ENCODE data around the gene TOM1. TPM values are rescaled to one million over a fixed set of nuclear protein-coding genes. Genes with fewer than 3 reads are reported as not detected.

The TOM1 gene
- total RNA-seq, 1 experiment from 2014 or later: 22.3 TPM

GRCh38 chr22:35377735-35378134, 78.0 kb downstream of the TOM1 start:
- Mint-ChIP-seq H3K4me1 (peaks cover 60 to 69% of the 10 kb centered on the region in 2 experiments), H3K27me3 (ENCODE audit: low read depth) (peaks cover 1% of the 10 kb centered on the region; the same call in 1 of the 2 replicates), H3K36me3 (ENCODE audit: insufficient read depth in 1 of 3, low read depth in 3 of 3) (no peaks in the 10 kb centered on the region), H3K4me3 (no peak overlapping the region), H3K27ac (peak overlapping the region; percentile 94 to 99 (median 96)), H3K9me3 (no peaks in the 10 kb centered on the region; a peak in 1 of 5 replicates)
- no peak overlapping the region for H3K4ac ChIP-seq (ENCODE audit: low read depth, low read length)
- peaks cover 9% of the 10 kb centered on the region; the same call in 1 of the 2 replicates for H3K4me1 ChIP-seq (ENCODE audit: insufficient read depth, low read length)
- no peaks in the 10 kb centered on the region for H4K20me1 ChIP-seq (ENCODE audit: control insufficient read depth, insufficient read depth, insufficient read length)
- no peak overlapping the region for H2BK15ac ChIP-seq (ENCODE audit: low read depth, low read length)
- H3K56ac ChIP-seq (ENCODE audit: insufficient read length, low read depth, low read length): no peak overlapping the region
- no peaks in the 10 kb centered on the region for H3K79me2 ChIP-seq (ENCODE audit: insufficient read depth, low read length)
- no peak overlapping the region for H2AFZ ChIP-seq (ENCODE audit: low read length)
- no peak overlapping the region for H2AK5ac ChIP-seq (ENCODE audit: insufficient read length, low read length)
- H3K4me2 ChIP-seq (ENCODE audit: insufficient read depth, insufficient read length, low read length): no peak overlapping the region
- no peak overlapping the region for H2BK20ac ChIP-seq (ENCODE audit: low read depth, low read length, poor library complexity, severe bottlenecking)
- WGBS (ENCODE audit: extremely low coverage, insufficient read length, low lambda C conversion rate): no CpG with 5 or more reads among the region's 3 CpGs
- H3K27ac ChIP-seq (ENCODE audit: insufficient read length, low read depth, low read length): peak overlapping the region; percentile 96
- H3K18ac ChIP-seq (ENCODE audit: insufficient read length, low read depth, low read length): peak overlapping the region; percentile 16
- TF ChIP-seq CTCF (conservative IDR thresholded peaks at IDR 0.05): no peak
- peaks cover 7% of the 10 kb centered on the region for H3K23me2 ChIP-seq (ENCODE audit: insufficient read length, low read depth, low read length, poor library complexity, severe bottlenecking)
- peak; percentile 58 for DNase-seq
- no peak overlapping the region for H4K8ac ChIP-seq (replicated peaks; ENCODE audit: insufficient read length, low read depth, low read length)
- peak overlapping the region; percentile 31; the same call in 1 of the 2 replicates for H3K14ac ChIP-seq (ENCODE audit: insufficient read depth, low read length)
- H2BK12ac ChIP-seq (ENCODE audit: insufficient read length, low read depth, low read length): no peak overlapping the region
- no peak overlapping the region for H4K5ac ChIP-seq (ENCODE audit: insufficient read length, low read depth, low read length)
- no peaks in the 10 kb centered on the region for H3K9me3 ChIP-seq (ENCODE audit: control insufficient read depth, low read depth, low read length)
- no peak overlapping the region for H3K23ac ChIP-seq (ENCODE audit: insufficient read length, low read depth, low read length)
- H3T11ph ChIP-seq (ENCODE audit: low read length): no peak overlapping the region
- H2BK5ac ChIP-seq (ENCODE audit: insufficient read length, low read length): no peak overlapping the region
- no peaks in the 10 kb centered on the region for H3K79me1 ChIP-seq (ENCODE audit: insufficient read depth, low read depth, low read length, poor library complexity, severe bottlenecking)
- no peak overlapping the region for H4K91ac ChIP-seq (ENCODE audit: insufficient read length, low read depth, low read length)
- H2BK120ac ChIP-seq (ENCODE audit: low read depth, low read length, poor library complexity, severe bottlenecking): no peak overlapping the region
- H3K9ac ChIP-seq (ENCODE audit: extremely low read depth, insufficient read length, low read length): no peak overlapping the region
- no peaks in the 10 kb centered on the region for H3K27me3 ChIP-seq (ENCODE audit: insufficient read depth, low read length)
